HG02642 (cell line): Measurements from ENCODE around the gene NR0B1.

Source experiments
- ATAC-seq: cut with Tn5 transposase; IDR thresholded peaks from one replicate; pipeline ENCODE4 v1.9.1; 2021; ENCODE audit warnings: mild to moderate bottlenecking; ENCODE audit not compliant: unreplicated experiment, poor library complexity

The NR0B1 gene

DNA sequence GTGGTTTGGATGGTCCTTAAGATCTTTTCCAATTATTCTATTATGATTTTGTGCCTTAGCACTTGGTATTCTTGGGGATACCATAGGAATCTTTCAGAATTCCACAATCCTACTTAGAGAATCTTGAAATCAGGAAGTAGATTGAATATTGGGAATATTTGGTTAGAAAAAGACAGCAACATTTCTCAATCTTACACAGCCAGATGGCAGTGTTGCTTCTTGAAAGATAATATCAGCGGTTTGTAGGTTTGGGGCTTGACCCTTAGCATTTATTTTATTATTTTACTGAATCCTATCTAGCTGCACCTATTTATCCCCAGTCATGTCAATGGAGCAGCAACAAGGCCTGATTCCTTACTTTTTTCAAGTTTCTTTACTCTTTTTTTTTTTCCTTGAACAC, 33.7 kb downstream of the NR0B1 start:
- no peak for ATAC-seq

DNA sequence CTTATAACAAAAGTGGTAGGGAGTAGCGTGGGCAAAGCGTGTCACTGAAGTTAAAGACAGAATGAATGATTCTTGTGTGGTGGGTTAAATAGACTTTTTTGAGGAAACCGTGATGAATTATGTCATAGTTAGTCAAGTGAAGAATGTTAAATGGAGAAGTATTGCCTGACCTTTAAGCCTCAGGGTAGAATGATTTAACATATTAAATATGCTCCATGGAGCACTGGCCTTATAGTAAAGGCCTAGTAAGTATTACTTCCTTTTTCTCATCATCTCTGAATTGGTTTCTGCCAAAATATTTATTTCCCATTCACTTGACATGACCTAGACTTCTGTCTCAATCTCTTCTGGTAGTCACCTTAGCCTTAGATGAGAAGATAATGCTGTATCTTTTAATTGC, 38.6 kb downstream of the NR0B1 start:
- no peak for ATAC-seq

DNA sequence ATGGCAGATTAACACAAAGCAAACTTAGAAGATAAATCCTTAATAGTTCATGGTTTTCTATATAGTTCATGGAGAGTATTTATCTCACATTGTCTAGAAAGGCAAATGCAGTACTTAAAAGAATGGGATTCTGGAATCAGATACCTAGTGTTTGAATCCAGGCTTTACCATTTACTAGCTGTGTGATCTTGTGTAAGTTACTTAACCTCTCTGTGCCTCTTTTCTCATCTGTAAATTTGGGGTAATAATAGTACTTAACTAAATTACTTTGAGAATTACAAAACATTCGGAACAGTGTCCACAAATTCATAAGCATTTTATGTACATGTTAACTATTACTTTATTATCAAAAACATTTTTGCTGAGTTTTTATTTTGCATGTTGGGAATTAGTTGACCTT, 46.4 kb downstream of the NR0B1 start:
- no peak for ATAC-seq

- ATAC-seq = no peak
These were observed 48.2 kb downstream of the NR0B1 start for GRCh38 chrX:30261012-30261411.

- no peak for ATAC-seq
These were observed 49.3 kb downstream of the NR0B1 start for GRCh38 chrX:30259927-30260326.
